GM12872 (cell line): ENCODE measurements around the gene NUP54.

ENCODE experiments used
- TF ChIP-seq, protein P1 (sequence below): IDR thresholded peaks from 3 replicates; pipeline ENCODE4 v1.5.1; 2011; ENCODE audit warnings: low read depth, mild to moderate bottlenecking, low read length, moderate library complexity; ENCODE audit not compliant: insufficient read depth

NUP54 gene

DNA sequence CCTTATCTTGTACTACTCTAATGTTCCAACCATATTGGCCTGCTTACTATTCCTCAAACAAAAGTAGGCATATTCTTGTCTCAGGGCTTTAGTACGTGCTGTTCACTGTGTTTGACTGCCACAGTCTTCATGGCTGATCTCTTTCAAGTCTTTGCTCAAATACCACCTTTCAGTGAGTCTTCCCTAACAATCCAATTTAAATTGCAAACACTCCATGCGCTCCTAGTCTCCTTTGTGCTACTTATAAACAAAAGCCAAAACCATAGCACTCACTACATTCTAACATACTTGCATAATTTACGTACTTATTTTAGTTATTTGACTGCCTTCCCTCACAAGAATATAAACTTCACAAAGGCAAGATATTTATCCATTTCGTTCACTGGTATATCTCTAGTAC lies 75.4 kb downstream of the NUP54 start:
- TF ChIP-seq, protein P1, sequence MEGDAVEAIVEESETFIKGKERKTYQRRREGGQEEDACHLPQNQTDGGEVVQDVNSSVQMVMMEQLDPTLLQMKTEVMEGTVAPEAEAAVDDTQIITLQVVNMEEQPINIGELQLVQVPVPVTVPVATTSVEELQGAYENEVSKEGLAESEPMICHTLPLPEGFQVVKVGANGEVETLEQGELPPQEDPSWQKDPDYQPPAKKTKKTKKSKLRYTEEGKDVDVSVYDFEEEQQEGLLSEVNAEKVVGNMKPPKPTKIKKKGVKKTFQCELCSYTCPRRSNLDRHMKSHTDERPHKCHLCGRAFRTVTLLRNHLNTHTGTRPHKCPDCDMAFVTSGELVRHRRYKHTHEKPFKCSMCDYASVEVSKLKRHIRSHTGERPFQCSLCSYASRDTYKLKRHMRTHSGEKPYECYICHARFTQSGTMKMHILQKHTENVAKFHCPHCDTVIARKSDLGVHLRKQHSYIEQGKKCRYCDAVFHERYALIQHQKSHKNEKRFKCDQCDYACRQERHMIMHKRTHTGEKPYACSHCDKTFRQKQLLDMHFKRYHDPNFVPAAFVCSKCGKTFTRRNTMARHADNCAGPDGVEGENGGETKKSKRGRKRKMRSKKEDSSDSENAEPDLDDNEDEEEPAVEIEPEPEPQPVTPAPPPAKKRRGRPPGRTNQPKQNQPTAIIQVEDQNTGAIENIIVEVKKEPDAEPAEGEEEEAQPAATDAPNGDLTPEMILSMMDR, result no peak

DNA sequence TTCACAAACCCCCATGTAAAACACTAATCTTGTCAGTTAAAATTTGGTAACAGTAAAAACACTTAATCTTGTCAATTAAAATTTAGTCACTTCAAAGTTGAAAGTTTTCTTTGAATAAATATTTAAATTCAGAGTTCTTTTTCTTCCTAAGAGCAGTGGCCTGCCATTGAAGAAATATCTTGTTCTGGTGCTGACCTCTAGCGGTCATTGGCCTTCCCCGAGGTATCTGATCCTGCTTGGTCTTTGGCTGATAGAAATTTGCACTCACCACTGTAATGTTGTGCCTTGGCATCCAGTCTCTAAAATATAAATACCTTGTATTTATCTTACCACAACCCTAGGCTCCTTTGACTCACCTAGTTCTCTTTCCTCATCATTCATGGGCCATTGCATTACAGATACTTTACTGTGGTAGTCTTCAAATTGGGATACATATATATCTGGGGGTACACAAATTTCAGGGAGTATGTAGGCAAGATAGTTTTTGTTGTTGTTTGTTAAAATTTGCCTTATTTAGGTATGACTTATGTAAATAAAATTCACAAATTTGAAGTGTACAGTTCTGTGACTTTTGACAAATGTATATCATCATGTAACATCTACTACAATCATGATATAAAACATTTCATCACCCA lies 80.4 kb downstream of the NUP54 start:
- TF ChIP-seq, protein P1, result peak; percentile 76

DNA sequence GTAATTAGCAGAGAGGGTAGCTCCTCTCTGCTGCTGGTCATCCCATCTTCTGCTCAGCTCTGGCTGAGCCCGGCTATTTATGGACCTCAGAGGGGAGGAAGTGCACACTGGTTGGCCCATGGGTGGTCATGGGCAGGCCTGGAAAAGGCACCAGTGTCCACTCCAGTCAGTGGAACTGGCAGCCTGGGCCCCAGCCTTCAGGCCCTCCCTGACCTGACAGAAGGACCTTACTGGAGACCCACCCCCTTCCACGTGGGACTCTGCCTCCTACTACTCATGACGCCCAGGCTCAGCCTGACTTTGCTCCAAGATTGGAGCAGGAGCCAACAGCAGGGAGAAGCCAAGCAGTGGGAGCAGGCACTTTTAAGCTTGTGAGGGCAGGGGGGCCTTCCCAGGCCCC lies 81.7 kb downstream of the NUP54 start:
- TF ChIP-seq, protein P1, result no peak
